Glutamatergic neuron (in vitro differentiated cells): ENCODE data around the gene GSDME. TPM values are rescaled to one million over a fixed set of nuclear protein-coding genes. Genes with fewer than 3 reads are reported as not detected.
"Not testable (repeated sequence)": the region's sequence is repeated elsewhere in the genome, so short reads cannot be mapped to it uniquely, and the experiment has no call there.

Source experiments
- DNase-seq: peaks from one replicate; pipeline ENCODE4 v3.0.0; 2022
- H3K27ac Mint-ChIP-seq: one replicate; pipeline ENCODE4 v1.8.0; 2020; ENCODE audit warnings: mild to moderate bottlenecking, mixed read lengths, inconsistent platforms; ENCODE audit not compliant: unreplicated experiment
- H3K27me3 Mint-ChIP-seq: one replicate; pipeline ENCODE4 v1.8.0; 2020; ENCODE audit warnings: mild to moderate bottlenecking, moderate library complexity, mixed read lengths, inconsistent platforms; ENCODE audit not compliant: unreplicated experiment
- H3K36me3 Mint-ChIP-seq: one replicate; pipeline ENCODE4 v1.8.0; 2020; ENCODE audit warnings: mild to moderate bottlenecking, mixed read lengths, inconsistent platforms; ENCODE audit not compliant: unreplicated experiment
- H3K4me1 Mint-ChIP-seq: one replicate; pipeline ENCODE4 v1.8.0; 2020; ENCODE audit warnings: mild to moderate bottlenecking, low read depth, mixed read lengths, inconsistent platforms; ENCODE audit not compliant: unreplicated experiment
- H3K4me3 Mint-ChIP-seq: one replicate; pipeline ENCODE4 v1.8.0; 2020; ENCODE audit warnings: mild to moderate bottlenecking, mixed read lengths, inconsistent platforms; ENCODE audit not compliant: unreplicated experiment
- H3K9me3 Mint-ChIP-seq: one replicate; pipeline ENCODE4 v1.8.0; 2020; ENCODE audit warnings: mild to moderate bottlenecking, moderate library complexity, mixed read lengths, inconsistent platforms; ENCODE audit not compliant: unreplicated experiment
- CTCF ChIP-seq: fragments of 200-600 bp; sonication (generic); IDR thresholded peaks from one replicate; pipeline ENCODE4 v1.5.0; 2021; ENCODE audit not compliant: partially characterized antibody, unreplicated experiment
- total RNA-seq: library from RNA; stranded (reverse); fragmentation: NEBNext Ultra II Directional; extraction: Animal tissue kit (Norgen Biotek cat#: 25700); gene quantifications from one replicate; pipeline ENCODE4 v1.2.1, GENCODE V29; 2021; ENCODE audit not compliant: unreplicated experiment

The GSDME gene
- total RNA-seq, 1 donor from 2014 or later: 12.7 TPM

- no peak for DNase-seq
- H3K27me3 Mint-ChIP-seq: no peaks in the 10 kb centered on the region
- H3K36me3 Mint-ChIP-seq: peaks cover 5% of the 10 kb centered on the region
- no peak overlapping the region for H3K27ac Mint-ChIP-seq
- H3K4me1 Mint-ChIP-seq: no peaks in the 10 kb centered on the region
- no peak for TF ChIP-seq CTCF
- no peak overlapping the region for H3K4me3 Mint-ChIP-seq
- H3K9me3 Mint-ChIP-seq: no peaks in the 10 kb centered on the region
Observed at GRCh38 chr7:24737281-24737680, 20.0 kb downstream of the GSDME start.

DNA sequence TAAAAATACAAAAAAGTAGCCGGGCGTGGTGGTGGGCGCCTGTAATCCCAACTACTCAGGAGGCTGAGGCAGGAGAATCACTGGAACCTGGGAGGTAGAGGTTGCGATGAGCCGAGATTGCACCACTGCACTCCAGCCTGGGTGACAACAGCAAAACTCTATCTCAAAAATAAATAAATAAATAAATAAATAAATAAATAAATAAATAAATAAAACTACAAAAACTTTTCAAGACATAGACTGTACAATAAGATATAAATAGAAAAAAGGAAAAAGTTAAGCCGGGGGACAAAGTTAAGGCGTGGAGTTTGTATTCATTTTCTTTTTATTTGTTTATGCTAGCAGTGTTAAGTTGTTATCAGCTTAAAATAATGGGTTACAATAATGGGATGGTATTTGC lies 21.7 kb downstream of the GSDME start:
- H3K4me3 Mint-ChIP-seq, H3K27ac Mint-ChIP-seq, H3K36me3 Mint-ChIP-seq, H3K4me1 Mint-ChIP-seq, DNase-seq, H3K9me3 Mint-ChIP-seq, H3K27me3 Mint-ChIP-seq: not testable (repeated sequence)

DNA sequence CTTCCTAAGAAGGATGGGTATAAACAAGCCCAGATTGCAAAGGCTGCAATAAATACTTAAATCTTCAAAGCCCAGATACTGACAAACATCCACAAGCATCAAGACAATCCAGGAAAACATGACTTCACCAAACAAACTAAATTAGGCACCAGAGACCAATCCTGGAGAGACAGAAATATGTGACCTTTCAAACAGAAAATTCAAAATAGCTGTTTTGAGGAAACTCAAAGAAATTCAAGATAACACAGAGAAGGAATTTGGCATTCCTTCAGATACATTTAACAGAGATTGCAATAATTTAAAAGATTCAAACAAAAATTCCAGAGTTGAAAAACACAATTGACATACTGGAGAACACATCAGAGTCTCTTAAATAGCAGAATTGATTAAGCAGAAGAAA lies 23.0 kb downstream of the GSDME start:
- DNase-seq: no peak
- TF ChIP-seq CTCF: no peak
- Mint-ChIP-seq H3K9me3 (no peaks in the 10 kb centered on the region), H3K4me3 (no peak overlapping the region), H3K27ac (no peak overlapping the region), H3K27me3 (peaks cover 4% of the 10 kb centered on the region), H3K36me3 (peaks cover 5% of the 10 kb centered on the region), H3K4me1 (no peaks in the 10 kb centered on the region)

DNA sequence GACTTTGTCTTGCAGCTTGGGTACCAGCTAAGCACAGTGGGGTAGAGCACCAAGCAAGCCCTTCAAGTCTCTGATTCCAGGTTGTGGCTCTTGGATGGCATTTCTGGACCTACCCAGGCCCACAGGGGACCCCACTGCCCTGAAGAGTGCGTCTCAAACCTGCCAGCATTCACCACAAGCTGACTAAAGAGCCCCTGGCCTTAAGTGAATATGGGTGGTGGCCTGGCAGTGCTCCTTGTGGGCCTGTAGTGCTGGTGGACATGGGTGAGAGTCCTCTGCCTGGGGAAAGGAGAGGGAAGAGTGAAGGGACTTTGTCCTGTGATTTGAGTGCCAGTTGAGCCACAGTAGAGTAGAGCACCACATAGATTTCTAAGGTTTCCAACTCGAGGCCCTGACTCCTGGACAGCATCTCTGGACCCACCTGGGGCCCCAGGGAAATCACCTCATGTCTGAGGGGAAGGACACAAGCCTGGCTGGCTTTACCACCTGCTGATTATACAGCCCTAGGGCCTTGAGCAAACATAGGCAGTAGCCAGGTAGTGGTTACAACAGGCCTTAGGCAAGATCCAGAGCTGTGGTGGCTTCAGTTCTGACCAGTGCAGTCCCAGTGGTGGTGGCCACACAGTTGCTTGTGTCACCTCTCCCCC lies 23.7 kb downstream of the GSDME start:
- Mint-ChIP-seq H3K4me3 (no peak overlapping the region), H3K27me3 (peaks cover 6% of the 10 kb centered on the region), H3K36me3 (peaks cover 5% of the 10 kb centered on the region), H3K27ac (no peak overlapping the region), H3K9me3 (peaks cover 2% of the 10 kb centered on the region), H3K4me1 (no peaks in the 10 kb centered on the region)
- no peak for DNase-seq
- no peak for TF ChIP-seq CTCF

DNA sequence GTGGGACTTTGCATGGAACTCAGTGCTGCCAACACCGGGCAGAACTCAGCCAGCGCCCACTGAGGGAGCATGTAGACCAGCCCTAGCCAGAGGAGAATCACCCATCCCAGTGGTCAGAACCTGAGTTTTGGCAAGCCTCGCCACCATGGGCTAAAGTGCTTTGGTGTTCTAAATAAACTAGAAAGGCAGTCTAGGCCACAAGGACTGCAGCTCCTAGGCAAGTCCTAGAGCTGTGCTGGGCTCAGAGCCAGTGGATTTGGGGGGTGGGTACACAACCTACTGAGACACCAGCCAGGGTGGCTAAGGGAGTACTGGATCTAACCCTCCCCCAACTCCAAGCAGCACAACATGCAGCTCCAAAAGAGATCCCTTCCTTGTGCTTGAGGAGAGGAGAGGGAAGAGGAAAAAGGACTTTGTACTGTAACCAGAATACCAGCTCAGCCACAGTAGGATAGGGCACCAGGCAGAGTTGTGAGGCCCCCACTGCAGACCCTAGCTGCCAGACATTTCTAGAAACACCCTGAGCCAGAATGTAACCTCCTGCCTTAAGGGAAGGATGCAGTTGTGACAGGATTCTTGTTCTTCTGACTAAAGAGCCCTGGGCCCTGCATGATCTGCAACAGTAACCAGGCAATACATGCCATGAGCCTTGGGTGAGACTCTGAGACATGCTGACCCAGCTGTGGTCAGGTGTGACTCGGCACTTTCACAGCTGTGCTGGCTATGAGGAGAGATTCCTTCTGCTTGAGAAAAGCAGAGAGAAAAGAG lies 24.4 kb downstream of the GSDME start:
- Mint-ChIP-seq H3K36me3 (peaks cover 5% of the 10 kb centered on the region), H3K9me3 (peaks cover 2% of the 10 kb centered on the region), H3K27ac (no peak overlapping the region), H3K27me3 (peaks cover 6% of the 10 kb centered on the region), H3K4me3 (no peak overlapping the region), H3K4me1 (peaks cover 1% of the 10 kb centered on the region)
- TF ChIP-seq CTCF: no peak
- DNase-seq: no peak
